ENCODE results near the gene NTN3. TPM values are rescaled to one million over a fixed set of nuclear protein-coding genes. Genes with fewer than 3 reads are reported as not detected.
"Not testable (repeated sequence)": the region's sequence is repeated elsewhere in the genome, so short reads cannot be mapped to it uniquely, and the experiment has no call there.

NTN3 gene
- total RNA-seq, 3 donors from 2014 or later: 0.44 TPM; not detected in 2

- no peak for ATAC-seq
- TF ChIP-seq CTCF (IDR thresholded peaks at IDR 0.05): no peak
- intact Hi-C loops (cut with DNase I, micrococcal nuclease): no loop called here
- DNase-seq: peak in 1 of 3 donors; percentile 40
- no peaks in the 10 kb centered on the region for H3K9me3 ChIP-seq
- H3K4me1 ChIP-seq (ENCODE audit: low read depth): no peaks in the 10 kb centered on the region
- no peak overlapping the region for H3K4me3 ChIP-seq
- no peaks in the 10 kb centered on the region for H3K36me3 ChIP-seq (ENCODE audit: low read depth)
Observed at GRCh38 chr16:2437032-2437790, 33.9 kb upstream of the NTN3 start.

- DNase-seq (peak in 1 of 3 donors; percentile 40), ATAC-seq (no peak)
- H3K4me3 ChIP-seq: no peak overlapping the region
- H3K9me3 ChIP-seq: no peaks in the 10 kb centered on the region
- H3K4me1 ChIP-seq (ENCODE audit: low read depth): no peaks in the 10 kb centered on the region
- TF ChIP-seq CTCF (IDR thresholded peaks at IDR 0.05): no peak
- intact Hi-C loops (cut with DNase I, micrococcal nuclease): no loop called here
- no peaks in the 10 kb centered on the region for H3K36me3 ChIP-seq (ENCODE audit: low read depth)
Observed at GRCh38 chr16:2438121-2438520, 33.0 kb upstream of the NTN3 start.

GRCh38 chr16:2439598-2439997, 31.5 kb upstream of the NTN3 start:
- intact Hi-C loops (cut with DNase I, micrococcal nuclease): no loop called here
- H3K9me3 ChIP-seq: no peaks in the 10 kb centered on the region
- DNase-seq (peak in 1 of 3 donors; percentile 28), ATAC-seq (no peak)
- H3K4me1 ChIP-seq (ENCODE audit: low read depth): no peaks in the 10 kb centered on the region
- H3K4me3 ChIP-seq: no peak overlapping the region
- TF ChIP-seq CTCF (IDR thresholded peaks at IDR 0.05): no peak
- H3K36me3 ChIP-seq (ENCODE audit: low read depth): no peaks in the 10 kb centered on the region

GRCh38 chr16:2441143-2441804, 29.8 kb upstream of the NTN3 start:
- H3K4me3 ChIP-seq; ATAC-seq; H3K4me1 ChIP-seq (ENCODE audit: low read depth); H3K9me3 ChIP-seq; H3K36me3 ChIP-seq (ENCODE audit: low read depth): not testable (repeated sequence)
- intact Hi-C loops (cut with DNase I, micrococcal nuclease): loop anchor here in 1 of 2 donors (10.0 kb wide), 1 partner anchor 46 kb away; no protein-coding TSS in a partner anchor
- peak in 1 of 3 donors; percentile 17 for DNase-seq

- Histone ChIP-seq H3K36me3 (ENCODE audit: low read depth) (no peaks in the 10 kb centered on the region), H3K9me3 (no peaks in the 10 kb centered on the region), H3K4me3 (no peak overlapping the region), H3K4me1 (ENCODE audit: low read depth) (no peaks in the 10 kb centered on the region)
- TF ChIP-seq CTCF (IDR thresholded peaks at IDR 0.05): no peak
- intact Hi-C loops (cut with DNase I, micrococcal nuclease): loop anchor here in 1 of 2 donors (10.0 kb wide), 1 partner anchor 49 kb away; no protein-coding TSS in a partner anchor
- DNase-seq (no peak), ATAC-seq (no peak)
Observed at GRCh38 chr16:2443555-2443954, 27.5 kb upstream of the NTN3 start.

All from mucosa of descending colon (tissue), 3 donors.